Glutamatergic neuron (in vitro differentiated cells): ENCODE results near the gene PANK4. TPM values are rescaled to one million over a fixed set of nuclear protein-coding genes. Genes with fewer than 3 reads are reported as not detected.

ENCODE experiments used
- DNase-seq: peaks from one replicate; pipeline ENCODE4 v3.0.0; 2022
- H3K27ac Mint-ChIP-seq: one replicate; pipeline ENCODE4 v1.8.0; 2020; ENCODE audit warnings: mild to moderate bottlenecking, mixed read lengths, inconsistent platforms; ENCODE audit not compliant: unreplicated experiment
- H3K27me3 Mint-ChIP-seq: one replicate; pipeline ENCODE4 v1.8.0; 2020; ENCODE audit warnings: mild to moderate bottlenecking, moderate library complexity, mixed read lengths, inconsistent platforms; ENCODE audit not compliant: unreplicated experiment
- H3K36me3 Mint-ChIP-seq: one replicate; pipeline ENCODE4 v1.8.0; 2020; ENCODE audit warnings: mild to moderate bottlenecking, mixed read lengths, inconsistent platforms; ENCODE audit not compliant: unreplicated experiment
- H3K4me1 Mint-ChIP-seq: one replicate; pipeline ENCODE4 v1.8.0; 2020; ENCODE audit warnings: mild to moderate bottlenecking, low read depth, mixed read lengths, inconsistent platforms; ENCODE audit not compliant: unreplicated experiment
- H3K4me3 Mint-ChIP-seq: one replicate; pipeline ENCODE4 v1.8.0; 2020; ENCODE audit warnings: mild to moderate bottlenecking, mixed read lengths, inconsistent platforms; ENCODE audit not compliant: unreplicated experiment
- H3K9me3 Mint-ChIP-seq: one replicate; pipeline ENCODE4 v1.8.0; 2020; ENCODE audit warnings: mild to moderate bottlenecking, moderate library complexity, mixed read lengths, inconsistent platforms; ENCODE audit not compliant: unreplicated experiment
- CTCF ChIP-seq: fragments of 200-600 bp; sonication (generic); IDR thresholded peaks from one replicate; pipeline ENCODE4 v1.5.0; 2021; ENCODE audit not compliant: partially characterized antibody, unreplicated experiment
- total RNA-seq: library from RNA; stranded (reverse); fragmentation: NEBNext Ultra II Directional; extraction: Animal tissue kit (Norgen Biotek cat#: 25700); gene quantifications from one replicate; pipeline ENCODE4 v1.2.1, GENCODE V29; 2021; ENCODE audit not compliant: unreplicated experiment

The PANK4 gene
- total RNA-seq, 1 donor from 2014 or later, result 58.5 TPM

DNA sequence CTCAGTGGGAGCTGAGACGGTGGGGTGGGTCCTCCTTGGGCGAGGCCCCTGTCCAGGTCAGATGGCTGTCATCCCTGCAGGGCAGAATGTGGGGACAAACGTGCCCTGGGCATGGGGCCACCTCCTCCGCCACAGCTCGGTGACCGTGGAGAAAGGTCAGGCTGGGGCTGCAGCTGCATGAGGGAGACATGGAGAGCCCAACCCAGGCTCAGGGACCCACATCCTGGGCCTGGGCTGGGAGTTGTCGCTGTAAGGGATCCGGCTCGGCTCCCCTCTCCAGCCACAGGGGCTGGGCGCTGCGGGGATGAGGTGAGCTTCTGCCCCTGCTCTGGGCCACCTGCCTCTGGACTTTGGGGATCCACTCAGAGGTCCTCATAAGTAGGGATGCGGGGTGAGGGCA is 50.8 kb downstream of the PANK4 start:
- H3K27me3 Mint-ChIP-seq, result peaks cover 9% of the 10 kb centered on the region
- no peaks in the 10 kb centered on the region for H3K36me3 Mint-ChIP-seq
- H3K9me3 Mint-ChIP-seq, result peaks cover 2% of the 10 kb centered on the region
- peaks cover 15% of the 10 kb centered on the region for H3K4me1 Mint-ChIP-seq
- DNase-seq, result no peak
- H3K4me3 Mint-ChIP-seq, result no peak overlapping the region
- TF ChIP-seq CTCF, result no peak
- peak overlapping the region; percentile 59 for H3K27ac Mint-ChIP-seq

DNA sequence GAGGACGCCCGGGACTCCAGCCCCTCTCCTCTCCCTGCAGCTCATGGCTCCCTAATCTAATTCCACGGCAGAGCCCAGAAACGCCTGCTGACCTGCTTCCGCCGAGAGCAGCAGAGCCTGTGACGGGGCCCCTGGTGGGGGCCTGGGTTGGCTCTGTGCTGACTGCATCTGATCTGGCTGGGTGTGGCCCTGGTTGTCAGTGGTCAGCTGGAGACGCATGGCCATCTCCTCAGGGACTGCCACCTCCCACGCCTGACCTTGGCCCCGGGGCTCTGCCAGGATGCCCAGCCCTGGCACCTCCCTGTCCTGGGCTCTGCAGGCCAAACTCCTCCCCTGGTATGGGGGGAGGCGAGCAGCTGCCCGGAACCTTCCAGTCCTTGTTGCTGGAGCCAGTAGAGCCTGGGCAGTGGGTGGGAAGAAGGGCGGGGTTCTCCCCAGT is 51.4 kb downstream of the PANK4 start:
- H3K4me3 Mint-ChIP-seq, result no peak overlapping the region
- peaks cover 1% of the 10 kb centered on the region for H3K9me3 Mint-ChIP-seq
- peaks cover 9% of the 10 kb centered on the region for H3K27me3 Mint-ChIP-seq
- TF ChIP-seq CTCF, result no peak
- no peak overlapping the region for H3K27ac Mint-ChIP-seq
- peaks cover 15% of the 10 kb centered on the region for H3K4me1 Mint-ChIP-seq
- H3K36me3 Mint-ChIP-seq, result no peaks in the 10 kb centered on the region
- no peak for DNase-seq

DNA sequence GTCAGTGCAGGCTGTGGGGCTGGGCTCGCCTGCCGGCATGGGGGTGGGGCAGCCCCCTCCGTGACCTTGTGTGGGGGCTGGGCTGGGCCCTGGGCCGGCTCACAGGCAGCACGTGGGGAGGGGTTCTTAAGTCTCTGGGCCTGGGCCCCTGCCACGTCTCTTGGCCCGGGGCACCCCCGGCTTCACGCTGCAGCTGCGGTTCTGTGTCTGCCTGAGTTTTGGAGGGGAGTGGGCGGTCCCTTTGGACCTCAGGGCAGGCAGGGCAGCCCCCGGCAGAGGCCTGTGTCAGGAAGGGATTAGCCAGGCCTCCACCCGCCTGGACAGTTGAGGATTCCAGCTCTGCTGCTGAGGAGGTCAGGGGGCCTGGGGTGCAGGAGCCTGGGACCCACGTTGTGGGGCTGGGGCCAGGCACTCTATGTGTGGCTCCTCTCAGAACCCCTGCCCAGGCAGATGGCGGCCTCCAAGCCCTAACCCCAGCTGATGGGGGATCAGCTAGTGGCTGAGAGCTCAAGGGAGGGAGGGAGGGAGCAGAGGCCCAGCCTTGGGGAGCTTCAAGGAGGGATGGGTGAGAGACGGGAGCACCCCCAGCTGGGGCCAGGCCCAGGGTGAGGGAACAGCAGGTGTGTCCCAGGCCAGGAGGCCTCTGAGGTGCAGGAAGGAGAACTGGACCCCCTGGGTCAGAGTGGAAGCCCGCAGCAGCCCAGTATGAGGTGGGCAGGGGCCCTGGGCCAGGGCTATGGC is 52.1 kb downstream of the PANK4 start:
- Mint-ChIP-seq H3K4me3 (no peak overlapping the region), H3K4me1 (peaks cover 15% of the 10 kb centered on the region), H3K9me3 (peaks cover 1% of the 10 kb centered on the region), H3K27me3 (peaks cover 9% of the 10 kb centered on the region), H3K36me3 (no peaks in the 10 kb centered on the region), H3K27ac (no peak overlapping the region)
- no peak for DNase-seq
- no peak for TF ChIP-seq CTCF

- no peak for TF ChIP-seq CTCF
- peaks cover 9% of the 10 kb centered on the region for H3K27me3 Mint-ChIP-seq
- peaks cover 20% of the 10 kb centered on the region for H3K4me1 Mint-ChIP-seq
- DNase-seq, result no peak
- no peaks in the 10 kb centered on the region for H3K36me3 Mint-ChIP-seq
- peaks cover 3% of the 10 kb centered on the region for H3K9me3 Mint-ChIP-seq
- H3K27ac Mint-ChIP-seq, result peak overlapping the region; percentile 62
- no peak overlapping the region for H3K4me3 Mint-ChIP-seq
Observed at GRCh38 chr1:2473198-2473597, 53.2 kb downstream of the PANK4 start.

GRCh38 chr1:2472561-2473177 is 53.7 kb downstream of the PANK4 start:
- DNase-seq, result no peak
- Mint-ChIP-seq H3K4me1 (peaks cover 20% of the 10 kb centered on the region), H3K27ac (peak overlapping the region; percentile 62), H3K4me3 (no peak overlapping the region), H3K27me3 (peaks cover 9% of the 10 kb centered on the region), H3K36me3 (no peaks in the 10 kb centered on the region), H3K9me3 (peaks cover 3% of the 10 kb centered on the region)
- TF ChIP-seq CTCF, result no peak
